GM08714 (cell line): ENCODE data around the gene SUCO.

ENCODE experiments used
- H3K4me3 ChIP-seq: fragments of 200-500 bp; sonication (Bioruptor generic); 2 replicates; pipeline ENCODE4 v1.5.1; 2014; ENCODE audit warnings: mild to moderate bottlenecking, low read length, inconsistent platforms
- ZNF274 ChIP-seq: IDR thresholded peaks from 2 replicates; pipeline ENCODE4 v1.6.1; 2012; ENCODE audit warnings: mild to moderate bottlenecking, low read depth, low read length

Gene SUCO

GRCh38 chr1:172653015-172653709 is 120.2 kb downstream of the SUCO start:
- no peak overlapping the region for H3K4me3 ChIP-seq
- no peak for TF ChIP-seq ZNF274

GRCh38 chr1:172654535-172654934 is 121.6 kb downstream of the SUCO start:
- TF ChIP-seq ZNF274, result no peak
- H3K4me3 ChIP-seq, result no peak overlapping the region

- no peak overlapping the region for H3K4me3 ChIP-seq
- TF ChIP-seq ZNF274, result no peak
Measured at GRCh38 chr1:172656576-172656975, 123.6 kb downstream of the SUCO start.

GRCh38 chr1:172657586-172657985 is 124.6 kb downstream of the SUCO start:
- TF ChIP-seq ZNF274, result no peak
- H3K4me3 ChIP-seq, result no peak overlapping the region

GRCh38 chr1:172658871-172659453 is 126.0 kb downstream of the SUCO start, which contains the start of gene FASLG:
FASLG (plus strand) TSS chr1:172659103; CDS start chr1:172659202, 99 bp downstream.
- no peak for TF ChIP-seq ZNF274
- H3K4me3 ChIP-seq, result no peak within 1 kb of the TSS

- no peak overlapping the region for H3K4me3 ChIP-seq
- no peak for TF ChIP-seq ZNF274
Measured at GRCh38 chr1:172661107-172661506, 128.2 kb downstream of the SUCO start.
